ENCODE results near the gene RAD51.

RAD51 gene

GRCh38 chr15:40762919-40763800 is 68.2 kb downstream of the RAD51 start:
- no peak for DNase-seq (ENCODE audit: low read depth in 2 of 2)

- peak in 1 of 2 donors; percentile 61 for DNase-seq (ENCODE audit: low read depth in 2 of 2)
Observed at GRCh38 chr15:40763801-40764628, 69.0 kb downstream of the RAD51 start, which contains the start of gene GCHFR. GCHFR (plus strand) TSS chr15:40764068; CDS start chr15:40764181, 113 bp downstream.

- DNase-seq (ENCODE audit: low read depth in 2 of 2): no peak
Observed at GRCh38 chr15:40764629-40765103, 69.7 kb downstream of the RAD51 start.

- no peak for DNase-seq (ENCODE audit: low read depth in 2 of 2)
Observed at GRCh38 chr15:40766194-40766815, 71.3 kb downstream of the RAD51 start.

GRCh38 chr15:40766906-40767837 is 72.2 kb downstream of the RAD51 start:
- DNase-seq (ENCODE audit: low read depth in 2 of 2): no peak

- DNase-seq (ENCODE audit: low read depth in 2 of 2): no peak
Observed at GRCh38 chr15:40767838-40768500, 73.0 kb downstream of the RAD51 start.

GRCh38 chr15:40768521-40769273 is 73.7 kb downstream of the RAD51 start:
- DNase-seq (ENCODE audit: low read depth in 2 of 2): no peak

- peak in 1 of 2 donors; percentile 49 for DNase-seq (ENCODE audit: low read depth in 2 of 2)
Observed at GRCh38 chr15:40769274-40770146, 74.5 kb downstream of the RAD51 start, which contains the start of gene C15orf62. C15orf62 (plus strand) TSS chr15:40769980; CDS start chr15:40770496, 516 bp downstream.

- no peak for DNase-seq (ENCODE audit: low read depth in 2 of 2)
Observed at GRCh38 chr15:40770147-40770721, 75.3 kb downstream of the RAD51 start.

- DNase-seq (ENCODE audit: low read depth in 2 of 2): no peak
Observed at GRCh38 chr15:40771242-40771641, 76.3 kb downstream of the RAD51 start.

GRCh38 chr15:40772014-40772413 is 77.0 kb downstream of the RAD51 start:
- no peak for DNase-seq (ENCODE audit: low read depth in 2 of 2)

- no peak for DNase-seq (ENCODE audit: low read depth in 2 of 2)
Observed at GRCh38 chr15:40773496-40773895, 78.5 kb downstream of the RAD51 start.

- no peak for DNase-seq (ENCODE audit: low read depth in 2 of 2)
Observed at GRCh38 chr15:40773902-40774301, 78.9 kb downstream of the RAD51 start.

- DNase-seq (ENCODE audit: low read depth in 2 of 2): no peak
Observed at GRCh38 chr15:40775007-40775406, 80.0 kb downstream of the RAD51 start.

- DNase-seq (ENCODE audit: low read depth in 2 of 2): no peak
Observed at GRCh38 chr15:40775740-40776536, 81.0 kb downstream of the RAD51 start.

GRCh38 chr15:40776537-40777141 is 81.7 kb downstream of the RAD51 start:
- no peak for DNase-seq (ENCODE audit: low read depth in 2 of 2)

Measured in stimulated activated CD8-positive, alpha-beta memory T cell treated with anti-CD3 and anti-CD28 coated beads, Interleukin-2, amount 100 ng/mL, for 48 hours (primary cell).